Natural killer cell treated with Interleukin-12 subunit alpha and Interleukin-12 subunit beta and Interleukin-15 and Interleukin-18, amount 100 ng/mL, for 72 hours (primary cell): ENCODE results near the gene TANGO2. TPM values are rescaled to one million over a fixed set of nuclear protein-coding genes. Genes with fewer than 3 reads are reported as not detected.

ENCODE experiments used
- ATAC-seq, 2 donors: fragments of 150-1000 bp; cut with Tn5 transposase in 1 of 2; sonication (Bioruptor Pico), chemical (Tn5 transposase) in 1 of 2; 2 replicates each; pipeline ENCODE4 v1.10.0; 2021
- DNase-seq: peaks from one replicate; pipeline ENCODE4 v3.0.0; 2022; ENCODE audit warnings: low spot score
- H3K27ac Mint-ChIP-seq, 2 donors: 1 replicate in 1 of 2; 2 replicates in 1 of 2; pipeline ENCODE4 v1.8.0; 2022; ENCODE audit warnings: mixed read lengths in 2 of 2, mild to moderate bottlenecking in 1 of 2, moderate library complexity in 1 of 2
- H3K27me3 Mint-ChIP-seq, 2 donors: 1 replicate in 1 of 2; 2 replicates in 1 of 2; pipeline ENCODE4 v1.8.0; 2022; ENCODE audit warnings: mixed read lengths in 2 of 2
- H3K36me3 Mint-ChIP-seq: one replicate; pipeline ENCODE4 v1.8.0; 2022; ENCODE audit warnings: mixed read lengths
- H3K4me1 Mint-ChIP-seq, 2 donors: 1 replicate in 1 of 2; 2 replicates in 1 of 2; pipeline ENCODE4 v1.8.0; 2022; ENCODE audit warnings: low read depth in 2 of 2, mixed read lengths in 2 of 2, mild to moderate bottlenecking in 1 of 2
- H3K4me3 Mint-ChIP-seq: one replicate; pipeline ENCODE4 v1.8.0; 2022; ENCODE audit warnings: mixed read lengths
- H3K9me3 Mint-ChIP-seq: 2 replicates; pipeline ENCODE4 v1.8.0; 2022; ENCODE audit warnings: mixed read lengths
- total RNA-seq, 2 donors: library from RNA; stranded (reverse); gene quantifications; one replicate each; pipeline ENCODE4 v1.2.3, GENCODE V29; 2022

Gene TANGO2
- total RNA-seq, 2 donors from 2014 or later = 50.5 to 61.6 TPM

DNA sequence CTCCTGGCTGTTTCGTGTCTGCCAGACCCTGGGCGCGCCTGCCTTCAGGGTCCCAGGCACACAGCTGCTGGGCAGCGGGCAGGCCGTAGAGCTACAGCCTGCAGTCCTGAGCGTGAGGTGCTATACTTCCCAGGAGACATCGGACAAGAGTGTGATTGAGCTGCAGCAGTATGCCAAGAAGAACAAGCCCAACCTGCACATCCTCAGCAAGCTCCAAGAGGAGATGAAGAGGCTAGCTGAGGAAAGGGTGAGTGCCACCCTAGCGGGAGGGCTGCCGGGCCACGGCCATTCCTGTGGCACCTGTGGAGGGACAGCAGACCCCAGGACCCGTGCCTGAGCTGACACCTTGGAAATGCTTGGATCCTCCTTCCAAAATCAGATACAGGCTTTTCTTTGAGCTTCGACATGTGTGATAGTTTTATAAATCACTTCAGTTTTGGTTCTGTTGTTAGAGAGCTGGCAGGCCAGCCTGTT lies 87.9 kb downstream of the TANGO2 start:
- peak overlapping the region in 1 of 2 donors; percentile 39 for H3K27ac Mint-ChIP-seq
- no peaks in the 10 kb centered on the region for H3K9me3 Mint-ChIP-seq
- no peak for ATAC-seq
- DNase-seq = no peak
- peaks cover 5 to 12% of the 10 kb centered on the region in 2 donors for H3K4me1 Mint-ChIP-seq
- no peaks in the 10 kb centered on the region for H3K36me3 Mint-ChIP-seq
- no peak overlapping the region for H3K4me3 Mint-ChIP-seq
- H3K27me3 Mint-ChIP-seq = no peaks in the 10 kb centered on the region

DNA sequence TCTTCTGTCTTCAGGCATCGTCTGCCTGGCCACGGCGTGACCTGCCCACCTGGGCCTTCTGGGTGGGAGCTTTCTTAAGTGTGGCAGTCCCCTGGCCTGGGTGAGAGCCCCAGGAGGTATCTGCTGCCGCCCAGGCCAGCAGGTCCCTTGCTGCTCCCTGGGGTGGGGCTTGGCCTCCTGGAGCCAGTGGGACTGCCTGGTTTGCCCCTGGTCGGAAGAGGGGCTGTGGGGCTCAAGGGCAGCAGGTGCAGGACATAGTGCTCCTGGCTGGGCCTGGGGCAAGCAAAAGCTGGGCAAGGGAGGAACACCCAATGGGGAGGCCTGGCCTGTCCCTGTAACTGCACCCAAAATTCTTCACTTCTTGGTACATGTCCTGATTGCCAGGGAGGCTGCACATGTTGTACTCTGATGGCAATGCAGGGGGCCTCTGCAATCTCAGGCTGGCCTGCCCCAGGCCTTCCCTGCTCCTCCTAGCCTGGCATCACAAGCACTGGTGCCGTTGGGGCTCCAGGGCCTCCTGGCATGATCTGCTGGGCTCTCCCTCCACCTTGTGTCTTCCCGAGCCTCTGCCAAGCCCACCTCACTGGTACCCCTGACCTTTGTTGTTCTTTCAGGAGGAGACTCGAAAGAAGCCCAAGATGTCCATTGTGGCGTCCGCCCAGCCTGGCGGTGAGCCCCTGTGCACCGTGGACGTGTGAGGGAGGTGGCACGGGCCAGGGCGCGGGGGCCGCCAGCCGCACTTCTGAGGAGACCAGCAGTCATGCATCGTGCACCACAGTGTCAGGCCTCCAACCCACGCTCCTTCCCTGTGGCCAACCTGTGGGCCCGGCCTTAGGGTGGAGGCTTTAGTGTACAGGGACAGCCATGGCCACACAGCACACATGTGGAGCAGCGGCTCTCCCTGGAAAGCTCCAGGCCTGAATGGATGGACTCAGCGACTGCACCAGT lies 88.8 kb downstream of the TANGO2 start:
- H3K36me3 Mint-ChIP-seq = no peaks in the 10 kb centered on the region
- no peaks in the 10 kb centered on the region for H3K9me3 Mint-ChIP-seq
- peaks cover 5 to 17% of the 10 kb centered on the region in 2 donors for H3K4me1 Mint-ChIP-seq
- no peak overlapping the region for H3K27ac Mint-ChIP-seq
- no peaks in the 10 kb centered on the region for H3K27me3 Mint-ChIP-seq
- no peak overlapping the region for H3K4me3 Mint-ChIP-seq
- ATAC-seq (no peak), DNase-seq (no peak)

- H3K4me1 Mint-ChIP-seq = peaks cover 9 to 23% of the 10 kb centered on the region in 2 donors
- DNase-seq (no peak), ATAC-seq (no peak)
- no peak overlapping the region for H3K27ac Mint-ChIP-seq
- H3K27me3 Mint-ChIP-seq = no peaks in the 10 kb centered on the region
- no peaks in the 10 kb centered on the region for H3K36me3 Mint-ChIP-seq
- H3K9me3 Mint-ChIP-seq = no peaks in the 10 kb centered on the region
- H3K4me3 Mint-ChIP-seq = no peak overlapping the region
Observed at GRCh38 chr22:20110359-20110985, 89.6 kb downstream of the TANGO2 start.

- ATAC-seq = peak; percentile 41 to 54
- peaks cover 10 to 23% of the 10 kb centered on the region in 2 donors for H3K4me1 Mint-ChIP-seq
Observed at GRCh38 chr22:20111045-20111688, 90.3 kb downstream of the TANGO2 start.

DNA sequence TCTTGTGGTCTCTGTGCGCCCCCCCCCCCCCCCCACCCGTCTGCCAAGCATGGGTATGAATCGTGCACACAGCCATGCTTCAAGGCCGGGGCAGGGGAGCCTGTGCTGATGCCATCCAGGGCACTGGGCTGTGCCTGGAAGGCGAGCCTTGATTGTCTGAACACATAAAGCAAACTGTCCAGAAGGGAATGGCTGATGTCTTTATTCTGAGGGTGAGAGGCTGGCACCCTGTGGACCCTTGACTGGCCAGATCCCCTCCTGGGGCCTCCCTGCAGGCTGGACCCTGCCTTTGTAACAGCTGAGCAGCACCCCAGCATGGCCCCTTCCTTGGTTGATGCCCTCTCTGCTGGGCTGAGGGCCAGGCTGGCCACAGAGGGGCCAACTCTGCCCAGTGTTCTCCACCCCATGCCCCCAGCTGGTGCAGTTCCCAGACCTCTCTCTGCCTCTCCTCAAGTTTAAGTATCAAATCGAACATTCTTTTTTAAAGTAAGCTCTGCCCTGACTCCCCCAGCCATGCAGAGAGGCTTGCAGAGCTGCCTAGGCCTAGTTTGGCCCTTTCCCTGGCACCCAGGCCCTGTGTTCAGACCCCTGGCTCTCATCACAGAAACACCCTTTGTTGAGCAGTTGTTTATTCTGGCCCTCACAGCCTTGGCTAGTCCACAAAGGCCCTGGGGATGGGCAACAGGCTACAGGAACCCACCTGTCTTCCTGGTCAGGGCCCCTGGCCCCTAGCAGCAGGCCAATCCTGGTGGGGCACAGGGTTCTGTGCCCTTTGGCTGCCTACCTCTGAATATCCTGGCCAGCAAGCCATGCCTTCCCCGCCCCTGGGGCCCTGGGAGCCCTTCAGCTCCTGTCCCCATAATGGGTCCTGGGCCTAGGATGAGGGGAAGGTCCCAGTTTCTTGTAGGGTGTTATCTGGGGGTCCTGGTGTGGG lies 91.0 kb downstream of the TANGO2 start:
- Mint-ChIP-seq H3K4me1 (peaks cover 10 to 25% of the 10 kb centered on the region in 2 donors), H3K4me3 (no peak overlapping the region), H3K27me3 (no peaks in the 10 kb centered on the region), H3K36me3 (no peaks in the 10 kb centered on the region), H3K27ac (peak overlapping the region; percentile 72 to 80), H3K9me3 (no peaks in the 10 kb centered on the region)
- no peak for ATAC-seq
- DNase-seq = no peak

More at GRCh38 chr22:20111045-20111688, 90.3 kb downstream of the TANGO2 start:
- Mint-ChIP-seq H3K4me3 (no peak overlapping the region), H3K27ac (peak overlapping the region in 1 of 2 donors; percentile 80), H3K36me3 (no peaks in the 10 kb centered on the region), H3K27me3 (no peaks in the 10 kb centered on the region), H3K9me3 (no peaks in the 10 kb centered on the region)
- no peak for DNase-seq

DNA sequence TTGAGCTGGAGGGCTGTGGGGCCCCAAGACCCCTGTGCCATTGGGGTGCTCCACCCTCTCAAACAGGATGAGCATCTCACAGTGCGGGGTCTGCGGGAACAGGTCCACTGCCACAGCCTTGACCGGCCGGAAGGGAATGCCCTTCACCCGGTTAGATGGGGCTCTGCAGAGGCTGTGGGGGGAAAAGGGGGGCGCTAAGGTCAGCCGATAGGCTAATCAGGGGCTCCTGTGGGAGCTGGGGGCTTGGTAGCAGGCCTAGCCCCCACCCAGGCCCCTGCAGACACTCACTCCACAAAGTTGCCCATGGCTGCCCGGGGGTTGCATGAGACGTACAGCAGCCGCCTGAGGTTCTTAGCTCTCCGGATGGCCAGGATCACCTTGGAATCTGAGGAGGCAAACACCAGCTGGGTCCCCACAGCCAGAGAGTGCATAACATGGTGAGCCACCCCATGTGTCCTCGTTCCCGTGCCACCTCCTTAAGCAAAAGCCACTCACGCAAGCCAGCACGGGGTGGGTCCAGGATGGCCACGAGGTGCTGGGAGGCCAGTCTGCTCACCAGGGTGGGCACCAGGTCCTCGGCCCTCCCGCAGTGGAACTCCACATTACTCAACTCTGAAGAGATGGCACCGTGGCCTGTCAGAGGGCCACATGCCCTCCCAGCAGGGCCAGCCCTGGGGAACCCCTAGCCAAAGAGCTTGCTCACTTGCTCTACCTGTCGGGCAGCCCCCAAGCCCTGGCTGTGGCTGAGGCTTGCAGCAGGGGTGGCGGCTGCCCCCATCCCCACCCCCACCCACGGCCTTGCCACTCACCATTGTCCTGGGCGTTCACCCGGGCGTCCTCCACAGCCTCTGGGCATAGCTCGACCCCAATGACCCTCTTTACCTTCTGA lies 92.0 kb downstream of the TANGO2 start:
- H3K4me1 Mint-ChIP-seq = peaks cover 10 to 25% of the 10 kb centered on the region in 2 donors
- no peak overlapping the region for H3K27ac Mint-ChIP-seq
- H3K9me3 Mint-ChIP-seq = no peaks in the 10 kb centered on the region
- H3K27me3 Mint-ChIP-seq = no peaks in the 10 kb centered on the region
- no peaks in the 10 kb centered on the region for H3K36me3 Mint-ChIP-seq
- DNase-seq = no peak
- H3K4me3 Mint-ChIP-seq = no peak overlapping the region
- ATAC-seq = no peak

DNA sequence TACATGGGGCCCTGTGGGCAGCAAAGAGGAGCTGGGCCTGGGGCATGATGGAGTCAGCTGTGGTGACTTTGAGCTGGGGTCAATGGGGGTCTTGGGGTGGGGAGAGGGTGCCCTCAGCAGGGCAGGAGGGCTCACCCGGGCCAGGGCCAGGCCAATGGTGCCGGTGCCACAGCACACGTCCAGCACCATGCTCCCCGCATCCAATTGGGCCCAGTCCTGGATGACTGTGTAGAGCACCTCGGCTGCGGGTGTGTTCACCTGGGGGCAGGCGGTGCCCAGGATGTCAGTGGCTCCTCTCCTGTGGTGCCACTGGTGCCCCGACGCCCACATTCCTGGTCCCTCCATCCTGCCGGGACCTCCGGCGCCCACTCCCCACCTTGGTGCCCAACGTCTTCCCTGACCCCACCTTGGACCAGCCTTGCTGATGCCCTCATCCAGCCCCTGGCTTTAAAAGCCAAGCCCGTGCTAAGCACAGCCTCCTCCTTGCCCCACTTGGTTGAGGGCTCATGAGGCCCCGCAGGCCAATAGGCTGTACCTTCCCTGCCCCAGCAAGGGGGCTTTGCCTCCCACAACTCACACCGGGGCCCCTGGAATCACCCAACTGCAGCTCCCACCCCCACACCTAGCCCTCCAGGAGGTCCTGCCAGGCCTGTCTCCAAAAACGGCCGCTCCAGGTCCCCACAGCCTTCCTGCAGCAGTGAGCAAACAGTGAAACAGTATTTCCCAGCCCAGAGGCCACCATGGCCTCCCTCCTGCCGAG lies 92.8 kb downstream of the TANGO2 start:
- Mint-ChIP-seq H3K9me3 (no peaks in the 10 kb centered on the region), H3K36me3 (peaks cover 3% of the 10 kb centered on the region), H3K4me1 (peaks cover 18 to 24% of the 10 kb centered on the region in 2 donors), H3K27ac (peak overlapping the region in 1 of 2 donors; percentile 50), H3K27me3 (no peaks in the 10 kb centered on the region), H3K4me3 (no peak overlapping the region)
- ATAC-seq = no peak
- no peak for DNase-seq

DNA sequence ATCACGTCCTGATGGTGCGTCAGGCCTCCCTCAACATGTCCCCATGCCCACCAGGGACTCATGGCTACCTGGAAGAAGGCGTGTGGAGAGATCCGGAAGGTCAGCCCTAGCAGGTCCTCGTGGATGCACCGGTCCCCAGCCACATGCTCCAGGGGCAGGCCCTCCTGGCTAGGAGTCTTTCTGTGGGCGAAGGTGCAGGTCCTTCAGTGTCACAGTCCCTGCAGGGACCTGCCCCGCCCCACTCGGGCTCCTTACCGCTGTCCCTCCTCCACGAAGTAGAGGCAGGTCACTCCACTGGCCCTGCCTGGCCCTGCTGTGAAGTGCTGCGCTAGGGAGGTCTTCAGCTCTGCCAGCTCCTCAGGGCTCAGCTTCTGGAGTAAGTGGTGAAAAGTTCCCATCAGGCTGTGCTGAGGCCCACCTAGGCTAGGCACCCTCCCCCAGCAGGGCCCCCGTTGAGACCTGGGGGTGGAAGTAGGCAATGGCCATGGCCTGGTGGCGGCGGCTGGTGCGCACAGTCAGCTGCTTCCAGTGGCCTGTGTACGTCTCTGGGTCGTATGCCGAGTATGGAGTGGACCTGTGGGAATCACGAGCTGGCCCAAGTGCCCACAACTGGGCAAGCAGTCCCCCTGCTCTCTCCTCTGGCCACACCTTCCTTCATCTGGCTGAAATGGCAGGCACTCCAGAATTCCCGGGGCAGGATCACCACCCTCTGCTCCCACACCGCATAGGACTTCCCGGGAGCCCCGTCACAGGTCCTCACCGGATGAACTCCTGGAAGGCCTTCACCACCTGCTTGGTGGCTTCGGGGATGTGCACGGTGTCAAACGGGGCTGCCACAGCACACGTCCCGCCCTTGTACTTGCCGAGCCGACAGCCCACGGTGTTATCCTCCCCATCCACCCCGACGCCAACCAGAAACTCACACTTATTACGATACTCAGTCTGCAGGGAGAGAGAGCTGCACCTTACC lies 93.9 kb downstream of the TANGO2 start:
- Mint-ChIP-seq H3K27me3 (no peaks in the 10 kb centered on the region), H3K9me3 (no peaks in the 10 kb centered on the region), H3K4me1 (peaks cover 22 to 25% of the 10 kb centered on the region in 2 donors), H3K4me3 (peak overlapping the region; percentile 72), H3K27ac (peak overlapping the region; percentile 47 to 62), H3K36me3 (peaks cover 6% of the 10 kb centered on the region)
- ATAC-seq (no peak), DNase-seq (no peak)

- peak within 1 kb of the TSS; percentile 88 for H3K4me3 Mint-ChIP-seq
- DNase-seq = no peak
- peaks cover 22 to 23% of the 10 kb centered on the region in 2 donors for H3K4me1 Mint-ChIP-seq
- no peaks in the 10 kb centered on the region for H3K27me3 Mint-ChIP-seq
- peak within 1 kb of the TSS; percentile 69 to 77 for H3K27ac Mint-ChIP-seq
- ATAC-seq = no peak
- peaks cover 6% of the 10 kb centered on the region for H3K36me3 Mint-ChIP-seq
- no peaks in the 10 kb centered on the region for H3K9me3 Mint-ChIP-seq
Observed at GRCh38 chr22:20115691-20116375, 94.9 kb downstream of the TANGO2 start, which contains the start of gene RANBP1. TSS of gene RANBP1 (plus strand) at chr22:20116104. CDS start at chr22:20116185, 81 bp downstream.

- Mint-ChIP-seq H3K4me1 (peaks cover 22 to 25% of the 10 kb centered on the region in 2 donors), H3K27me3 (no peaks in the 10 kb centered on the region), H3K4me3 (peak overlapping the region; percentile 88), H3K27ac (peak overlapping the region; percentile 69 to 77), H3K9me3 (no peaks in the 10 kb centered on the region), H3K36me3 (peaks cover 6% of the 10 kb centered on the region)
- no peak for ATAC-seq
- no peak for DNase-seq
Observed at GRCh38 chr22:20116376-20116950, 95.6 kb downstream of the TANGO2 start.
